Gastroesophageal sphincter (tissue), 4 donors: ENCODE data around the gene RYR3. TPM values are rescaled to one million over a fixed set of nuclear protein-coding genes. Genes with fewer than 3 reads are reported as not detected.

ENCODE experiments used
- ATAC-seq: fragments of 150-250 bp; one replicate; pipeline ENCODE4 v1.9.1; 2016; ENCODE audit warnings: mild to moderate bottlenecking, moderate library complexity
- H3K27ac ChIP-seq, 4 donors: fragments of 200-600 bp; sonication (generic) in 3 of 4; 1 replicate in 3 of 4; 2 replicates in 1 of 4; pipeline ENCODE4 v1.5.1; 2016 to 2019
- H3K27me3 ChIP-seq: fragments of 200-600 bp; sonication (generic); one replicate; pipeline ENCODE4 v1.5.1; 2019
- H3K36me3 ChIP-seq, 2 donors: fragments of 200-600 bp; sonication (generic); one replicate each; pipeline ENCODE4 v1.5.1; 2019; ENCODE audit warnings: control low read depth in 1 of 2
- H3K4me1 ChIP-seq, 3 donors: fragments of 200-600 bp; sonication (generic); 1 replicate in 2 of 3; 2 replicates in 1 of 3; pipeline ENCODE4 v1.5.1; 2016 to 2019; ENCODE audit warnings: control low read depth in 2 of 3
- H3K4me3 ChIP-seq, 2 donors: fragments of 200-600 bp; sonication (generic); one replicate each; pipeline ENCODE4 v1.5.1; 2019; ENCODE audit warnings: mild to moderate bottlenecking in 1 of 2, moderate library complexity in 1 of 2
- H3K9me3 ChIP-seq, 3 donors: fragments of 200-600 bp; sonication (generic); one replicate each; pipeline ENCODE4 v1.5.1; 2017 to 2019; ENCODE audit warnings: control low read depth in 2 of 3
- CTCF ChIP-seq, 4 experiments: fragments of 200-600 bp in 2 of 4; fragments of 450-650 bp in 2 of 4; sonication (generic) in 1 of 4; IDR thresholded peaks; one replicate each; pipeline ENCODE4 v1.5.1; 2017 to 2019; ENCODE audit warnings: antibody characterized with exemption in 4 of 4, mild to moderate bottlenecking in 2 of 4, moderate library complexity in 2 of 4
- EP300 ChIP-seq: sonication (generic); formaldehyde crosslinking; IDR thresholded peaks from one replicate; pipeline ENCODE4 v1.6.1; 2017; ENCODE audit warnings: antibody characterized with exemption, mild to moderate bottlenecking
- POLR2A ChIP-seq, 2 donors: fragments of 450-650 bp; IDR thresholded peaks; one replicate each; pipeline ENCODE4 v1.6.1; 2017; ENCODE audit warnings: antibody characterized with exemption in 2 of 2, mild to moderate bottlenecking in 2 of 2, moderate library complexity in 1 of 2
- POLR2AphosphoS5 ChIP-seq: sonication (generic); formaldehyde crosslinking; IDR thresholded peaks from one replicate; pipeline ENCODE4 v1.6.1; 2017; ENCODE audit warnings: antibody characterized with exemption
- WGBS, 2 donors: methylation state at CpG; one replicate each; pipeline ENCODE4 v1.1.5; 2018; ENCODE audit warnings: low coverage in 1 of 2; 5-methylcytosine and 5-hydroxymethylcytosine counted together
- total RNA-seq, 4 donors: library from RNA; depleted of rRNA; stranded (reverse); fragments of >200 nt; gene quantifications; one replicate each; pipeline ENCODE4 v1.1.0, GENCODE V29; 2016

The RYR3 gene
- total RNA-seq, 4 donors from 2014 or later, result 3.5 to 10.2 (median 6.2) TPM

- no peak overlapping the region for H3K4me3 ChIP-seq
- no peak for ATAC-seq
- H3K27me3 ChIP-seq, result no peaks in the 10 kb centered on the region
- no peaks in the 10 kb centered on the region for H3K4me1 ChIP-seq
- TF ChIP-seq POLR2A (IDR thresholded peaks at IDR 0.05) (no peak), EP300 (no peak), CTCF (IDR thresholded peaks at IDR 0.05) (no peak), POLR2AphosphoS5 (no peak)
- no peak overlapping the region for H3K27ac ChIP-seq
- 88 to 92% methylated on average over 2 of the region's 2 CpGs for WGBS, 2 donors
- H3K36me3 ChIP-seq, result peaks cover 0 to 14% of the 10 kb centered on the region in 2 donors
- H3K9me3 ChIP-seq, result no peaks in the 10 kb centered on the region
These were observed 269.8 kb downstream of the RYR3 start for GRCh38 chr15:33580526-33580925.

- WGBS, 2 donors, result 21 to 35% methylated on average over 2 to 3 of the region's 3 CpGs
- Histone ChIP-seq H3K4me3 (no peak overlapping the region), H3K4me1 (no peaks in the 10 kb centered on the region), H3K27ac (no peak overlapping the region), H3K36me3 (peaks cover 0 to 15% of the 10 kb centered on the region in 2 donors), H3K27me3 (no peaks in the 10 kb centered on the region), H3K9me3 (no peaks in the 10 kb centered on the region)
- no peak for TF ChIP-seq EP300
- TF ChIP-seq POLR2A (IDR thresholded peaks at IDR 0.05), result no peak
- TF ChIP-seq POLR2AphosphoS5, result no peak
- no peak for TF ChIP-seq CTCF (IDR thresholded peaks at IDR 0.05)
- no peak for ATAC-seq
These were observed 270.3 kb downstream of the RYR3 start for GRCh38 chr15:33581032-33581431.

GRCh38 chr15:33584797-33585196 is 274.0 kb downstream of the RYR3 start:
- Histone ChIP-seq H3K27ac (no peak overlapping the region), H3K9me3 (no peaks in the 10 kb centered on the region), H3K4me3 (no peak overlapping the region), H3K4me1 (no peaks in the 10 kb centered on the region), H3K36me3 (peaks cover 0 to 17% of the 10 kb centered on the region in 2 donors), H3K27me3 (no peaks in the 10 kb centered on the region)
- WGBS, 2 donors, result 41 to 66% methylated on average over 7 to 8 of the region's 8 CpGs
- no peak for ATAC-seq
- TF ChIP-seq POLR2A (IDR thresholded peaks at IDR 0.05), result no peak
- TF ChIP-seq POLR2AphosphoS5, result no peak
- TF ChIP-seq EP300, result no peak
- TF ChIP-seq CTCF (IDR thresholded peaks at IDR 0.05), result no peak

GRCh38 chr15:33586786-33587697 is 276.3 kb downstream of the RYR3 start:
- WGBS, 2 donors, result 71 to 93% methylated on average over 10 to 16 of the region's 17 CpGs
- Histone ChIP-seq H3K4me3 (no peak overlapping the region), H3K36me3 (peaks cover 0 to 10% of the 10 kb centered on the region in 2 donors), H3K9me3 (no peaks in the 10 kb centered on the region), H3K4me1 (no peaks in the 10 kb centered on the region), H3K27ac (no peak overlapping the region), H3K27me3 (no peaks in the 10 kb centered on the region)
- TF ChIP-seq POLR2AphosphoS5 (no peak), EP300 (no peak), CTCF (IDR thresholded peaks at IDR 0.05) (no peak), POLR2A (IDR thresholded peaks at IDR 0.05) (no peak)
- ATAC-seq, result no peak

- TF ChIP-seq CTCF (IDR thresholded peaks at IDR 0.05) (no peak), POLR2A (IDR thresholded peaks at IDR 0.05) (no peak), EP300 (no peak), POLR2AphosphoS5 (no peak)
- 43 to 71% methylated on average over 2 of the region's 2 CpGs for WGBS, 2 donors
These were observed 277.0 kb downstream of the RYR3 start for GRCh38 chr15:33587773-33588172.

More at GRCh38 chr15:33587773-33588172, 277.0 kb downstream of the RYR3 start:
- no peak overlapping the region for H3K27ac ChIP-seq
- H3K27me3 ChIP-seq, result no peaks in the 10 kb centered on the region
- no peaks in the 10 kb centered on the region for H3K4me1 ChIP-seq
- H3K4me3 ChIP-seq, result no peak overlapping the region
- H3K9me3 ChIP-seq, result no peaks in the 10 kb centered on the region
- H3K36me3 ChIP-seq, result peaks cover 0 to 10% of the 10 kb centered on the region in 2 donors
- ATAC-seq, result peak; percentile 73
